ENCODE data around the gene BANF2. TPM values are rescaled to one million over a fixed set of nuclear protein-coding genes. Genes with fewer than 3 reads are reported as not detected.

BANF2 gene
- total and polyA plus RNA-seq, 2 of the 8 experiments (the other 6 are each of a cell fraction or from before 2014, with no cell fraction given), result not detected

DNA sequence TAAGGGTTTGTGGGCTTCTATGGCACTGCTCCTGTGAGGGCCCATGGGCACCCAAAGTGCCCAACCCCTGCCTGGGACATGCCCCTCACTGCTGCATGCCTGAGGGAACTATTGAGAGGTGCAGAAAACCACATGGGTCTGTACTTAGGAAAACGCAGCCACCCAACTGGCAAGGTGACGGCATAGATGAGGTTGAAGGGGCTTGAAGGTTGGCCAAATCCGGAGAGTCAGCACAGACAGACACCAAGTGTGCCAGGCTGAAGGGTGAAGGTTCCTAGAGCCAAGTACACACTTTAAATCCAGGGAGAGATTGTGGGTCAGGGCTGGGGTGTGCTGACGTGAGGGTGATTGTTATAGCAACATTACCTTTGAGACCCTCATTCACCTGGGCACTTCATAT lies 6.2 kb downstream of the BANF2 start:
- H4K8ac ChIP-seq (ENCODE audit: extremely low read depth, insufficient read depth, low read length), result no peak overlapping the region
- no peak overlapping the region for H3K23ac ChIP-seq (ENCODE audit: insufficient read length)
- H2AFZ ChIP-seq (ENCODE audit: low read length), result no peak overlapping the region
- no peak overlapping the region for H3K4me3 ChIP-seq (ENCODE audit: extremely low read depth in 1 of 4, insufficient read depth in 2 of 4, low read depth in 3 of 4, low read length in 4 of 4)
- H3K79me2 ChIP-seq (ENCODE audit: control insufficient read depth in 1 of 2, insufficient read depth in 2 of 2, low read length in 2 of 2), result no peaks in the 10 kb centered on the region
- no peak overlapping the region for H3K9ac ChIP-seq (replicated peaks in 1 of 4; ENCODE audit: extremely low read depth in 1 of 4, low read depth in 3 of 4, low read length in 3 of 4)
- H2BK120ac ChIP-seq (replicated peaks; ENCODE audit: low read depth, low read length), result no peak overlapping the region
- no peak overlapping the region for H3K4me2 ChIP-seq (ENCODE audit: insufficient read depth in 1 of 2, low read depth in 2 of 2, low read length in 2 of 2)
- ChIA-PET POLR2A (ENCODE audit: partially characterized antibody) (interaction anchor here (0.9 kb wide), 1 partner anchor 25 kb away, joined by 4 read pairs; no protein-coding TSS in a partner anchor), CTCF (ENCODE audit: partially characterized antibody) (interaction anchor here (1.1 kb wide), 1 partner anchor 24 kb away, joined by 5 read pairs; the partner anchor contains the start of gene RRBP1)
- peaks cover 2 to 10% (median 6%) of the 10 kb centered on the region in 4 experiments for H3K4me1 ChIP-seq (replicated peaks in 1 of 4; ENCODE audit: control insufficient read depth in 3 of 4, insufficient read depth in 4 of 4, low read length in 3 of 4)
- no peak overlapping the region for H2BK20ac ChIP-seq (ENCODE audit: low read length)
- no peak overlapping the region for H4K5ac ChIP-seq (ENCODE audit: insufficient read length, low read depth, low read length)
- DNase-seq (ENCODE audit: low read depth in 1 of 2, low spot score in 2 of 2) (no peak), FAIRE-seq (no peak)
- H3K14ac ChIP-seq (ENCODE audit: insufficient read length), result no peak overlapping the region
- H3K79me1 ChIP-seq (ENCODE audit: low read depth, low read length), result no peaks in the 10 kb centered on the region
- no peak overlapping the region for H2BK15ac ChIP-seq (ENCODE audit: low read length)
- H3K56ac ChIP-seq (replicated peaks; ENCODE audit: insufficient read length, low read depth, low read length), result no peak overlapping the region
- WGBS, 2 experiments (ENCODE audit: extremely low coverage in 1 of 2, insufficient coverage in 1 of 2, insufficient read length in 1 of 2, insufficient replicate concordance in 2 of 2, low coverage in 1 of 2, low lambda C conversion rate in 2 of 2, missing lambda C conversion rate in 1 of 2), result 72% methylated on average over 4 of the region's 4 CpGs; no CpG with 5 or more reads in 1 of the 2 experiments
- no peaks in the 10 kb centered on the region for H4K20me1 ChIP-seq (replicated peaks in 1 of 2; ENCODE audit: control insufficient read depth in 1 of 2, insufficient read depth in 2 of 2, low read length in 2 of 2)
- H3K23me2 ChIP-seq (ENCODE audit: low read depth, low read length), result 0 out of 2 replicates have a peak, but pooled peaks cover 2% of the 10 kb centered on the region
- no peak overlapping the region for H3K27ac ChIP-seq (ENCODE audit: low read depth, low read length)
- no peaks in the 10 kb centered on the region for H3K9me3 ChIP-seq (ENCODE audit: insufficient read depth in 2 of 2, low read depth in 1 of 2, low read length in 1 of 2)
- H3K4ac ChIP-seq (replicated peaks; ENCODE audit: insufficient read length, low read depth, low read length), result no peak overlapping the region
- no peaks in the 10 kb centered on the region for H3K36me3 ChIP-seq (ENCODE audit: control insufficient read depth in 2 of 4, insufficient read depth in 4 of 4, low read length in 3 of 4)
- H2BK12ac ChIP-seq (ENCODE audit: low read depth, low read length), result no peak overlapping the region
- no peak overlapping the region for H4K91ac ChIP-seq (replicated peaks; ENCODE audit: insufficient read length, low read length)
- H2AK5ac ChIP-seq (ENCODE audit: low read depth, low read length), result no peak overlapping the region
- no peaks in the 10 kb centered on the region for H3K27me3 ChIP-seq (replicated peaks in 1 of 4; ENCODE audit: control insufficient read depth in 3 of 4, extremely low read depth in 1 of 4, insufficient read depth in 3 of 4, low read length in 3 of 4)
- no peak overlapping the region; the same call in 1 of the 2 replicates for H2BK5ac ChIP-seq (ENCODE audit: low read depth, low read length)
- no peak overlapping the region for H3K18ac ChIP-seq (ENCODE audit: extremely low read depth, low read length)
- TF ChIP-seq TAF7 (optimal IDR thresholded peaks at IDR 0.05; ENCODE audit: borderline replicate concordance, low read depth, low read length), result no peak
- TF ChIP-seq TBP (IDR thresholded peaks at IDR 0.05; ENCODE audit: low read depth, low read length), result no peak
- TF ChIP-seq NANOG (IDR thresholded peaks at IDR 0.05; ENCODE audit: insufficient read depth, low read depth, low read length, poor library complexity, severe bottlenecking), result no peak
- no peak for TF ChIP-seq MAX (IDR thresholded peaks at IDR 0.05)
- TF ChIP-seq KDM1A (IDR thresholded peaks at IDR 0.05; ENCODE audit: borderline replicate concordance, low read length), result no peak
- no peak for TF ChIP-seq JUND (IDR thresholded peaks at IDR 0.05; ENCODE audit: low read length)
- no peak for TF ChIP-seq CREB1 (IDR thresholded peaks at IDR 0.05)
- no peak for TF ChIP-seq SUZ12 (IDR thresholded peaks at IDR 0.05; ENCODE audit: low read length)
- TF ChIP-seq POLR2AphosphoS5 (IDR thresholded peaks at IDR 0.05; ENCODE audit: low read depth, low read length), result no peak
- TF ChIP-seq PHF8 (conservative IDR thresholded peaks at IDR 0.05; ENCODE audit: low read depth, low read length), result no peak
- no peak for TF ChIP-seq SIX5 (IDR thresholded peaks at IDR 0.05; ENCODE audit: low read depth, low read length)
- no peak for TF ChIP-seq ATF2 (IDR thresholded peaks at IDR 0.05; ENCODE audit: low read length)
- no peak for TF ChIP-seq RFX5 (IDR thresholded peaks at IDR 0.05; ENCODE audit: borderline replicate concordance, low read depth, low read length)
